Body of pancreas (tissue), 4 donors: ENCODE data around the gene FSD2.

ENCODE experiments used
- CTCF ChIP-seq, 7 experiments: fragments of 450-650 bp in 4 of 7; fragments of 200-600 bp in 3 of 7; sonication (generic) in 3 of 7; IDR thresholded peaks; one replicate each; pipeline ENCODE4 v1.5.1; 2016 to 2019; ENCODE audit warnings: antibody characterized with exemption in 7 of 7
- POLR2A ChIP-seq, 3 donors: fragments of 450-650 bp; IDR thresholded peaks; one replicate each; pipeline ENCODE4 v1.6.1; 2016; ENCODE audit warnings: antibody characterized with exemption in 3 of 3, mild to moderate bottlenecking in 2 of 3

- TF ChIP-seq POLR2A (IDR thresholded peaks at IDR 0.05): peak in 1 of 3 donors; percentile 9
- TF ChIP-seq CTCF (IDR thresholded peaks at IDR 0.05): no peak
Observed at GRCh38 chr15:82828075-82828474, 22.2 kb upstream of the FSD2 start.
